ENCODE data around the gene MAP2K6.

- TF ChIP-seq CTCF (IDR thresholded peaks at IDR 0.05) (no peak), POLR2A (IDR thresholded peaks at IDR 0.05) (no peak), POLR2AphosphoS5 (IDR thresholded peaks at IDR 0.05) (no peak)
These were observed 17.3 kb downstream of the MAP2K6 start for GRCh38 chr17:69431835-69432234.
